Thyroid gland (tissue), 4 donors: ENCODE results near the gene DIP2B.

Experiments used
- POLR2A ChIP-seq, 2 donors: fragments of 450-650 bp; IDR thresholded peaks; one replicate each; pipeline ENCODE4 v1.6.1; 2017; ENCODE audit warnings: antibody characterized with exemption in 2 of 2, mild to moderate bottlenecking in 2 of 2, moderate library complexity in 1 of 2
- TF ChIP-seq, protein P1 (sequence below), 6 experiments: fragments of 200-600 bp in 3 of 6; fragments of 450-650 bp in 3 of 6; sonication (generic) in 3 of 6; IDR thresholded peaks; one replicate each; pipeline ENCODE4 v1.5.1; 2016 to 2019; ENCODE audit warnings: antibody characterized with exemption in 6 of 6, mild to moderate bottlenecking in 2 of 6, inconsistent platforms in 1 of 6, moderate library complexity in 1 of 6

DNA sequence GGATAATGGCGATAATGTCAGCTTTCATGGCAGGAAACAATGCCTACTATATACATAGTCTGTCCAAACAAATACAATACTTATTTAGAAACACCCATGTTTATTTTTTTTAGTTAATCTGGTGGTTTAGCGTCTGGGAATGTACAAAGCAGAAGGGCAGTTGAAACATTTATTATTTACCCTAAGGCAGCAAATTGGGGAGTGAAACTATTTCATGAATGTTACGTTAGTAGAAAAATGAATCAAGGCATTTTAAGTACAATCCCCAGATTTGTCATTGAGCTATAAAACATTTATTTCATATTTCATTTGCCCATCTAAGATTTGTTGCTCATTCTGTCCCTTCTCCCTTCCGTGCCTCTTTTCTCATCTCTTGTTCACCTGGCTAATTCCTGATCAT is 172.0 kb downstream of the DIP2B start:
- TF ChIP-seq, protein P1, sequence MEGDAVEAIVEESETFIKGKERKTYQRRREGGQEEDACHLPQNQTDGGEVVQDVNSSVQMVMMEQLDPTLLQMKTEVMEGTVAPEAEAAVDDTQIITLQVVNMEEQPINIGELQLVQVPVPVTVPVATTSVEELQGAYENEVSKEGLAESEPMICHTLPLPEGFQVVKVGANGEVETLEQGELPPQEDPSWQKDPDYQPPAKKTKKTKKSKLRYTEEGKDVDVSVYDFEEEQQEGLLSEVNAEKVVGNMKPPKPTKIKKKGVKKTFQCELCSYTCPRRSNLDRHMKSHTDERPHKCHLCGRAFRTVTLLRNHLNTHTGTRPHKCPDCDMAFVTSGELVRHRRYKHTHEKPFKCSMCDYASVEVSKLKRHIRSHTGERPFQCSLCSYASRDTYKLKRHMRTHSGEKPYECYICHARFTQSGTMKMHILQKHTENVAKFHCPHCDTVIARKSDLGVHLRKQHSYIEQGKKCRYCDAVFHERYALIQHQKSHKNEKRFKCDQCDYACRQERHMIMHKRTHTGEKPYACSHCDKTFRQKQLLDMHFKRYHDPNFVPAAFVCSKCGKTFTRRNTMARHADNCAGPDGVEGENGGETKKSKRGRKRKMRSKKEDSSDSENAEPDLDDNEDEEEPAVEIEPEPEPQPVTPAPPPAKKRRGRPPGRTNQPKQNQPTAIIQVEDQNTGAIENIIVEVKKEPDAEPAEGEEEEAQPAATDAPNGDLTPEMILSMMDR (IDR thresholded peaks at IDR 0.05), result no peak
- no peak for TF ChIP-seq POLR2A (IDR thresholded peaks at IDR 0.05)
